ENCODE results near the gene DCXR. TPM values are rescaled to one million over a fixed set of nuclear protein-coding genes. Genes with fewer than 3 reads are reported as not detected.
A peak's percentile ranks its signal among the peaks of the same experiment; 100 is the strongest.

Gene DCXR
- polyA plus RNA-seq, 4 donors = 75.7 to 111 (median 91.6) TPM

DNA sequence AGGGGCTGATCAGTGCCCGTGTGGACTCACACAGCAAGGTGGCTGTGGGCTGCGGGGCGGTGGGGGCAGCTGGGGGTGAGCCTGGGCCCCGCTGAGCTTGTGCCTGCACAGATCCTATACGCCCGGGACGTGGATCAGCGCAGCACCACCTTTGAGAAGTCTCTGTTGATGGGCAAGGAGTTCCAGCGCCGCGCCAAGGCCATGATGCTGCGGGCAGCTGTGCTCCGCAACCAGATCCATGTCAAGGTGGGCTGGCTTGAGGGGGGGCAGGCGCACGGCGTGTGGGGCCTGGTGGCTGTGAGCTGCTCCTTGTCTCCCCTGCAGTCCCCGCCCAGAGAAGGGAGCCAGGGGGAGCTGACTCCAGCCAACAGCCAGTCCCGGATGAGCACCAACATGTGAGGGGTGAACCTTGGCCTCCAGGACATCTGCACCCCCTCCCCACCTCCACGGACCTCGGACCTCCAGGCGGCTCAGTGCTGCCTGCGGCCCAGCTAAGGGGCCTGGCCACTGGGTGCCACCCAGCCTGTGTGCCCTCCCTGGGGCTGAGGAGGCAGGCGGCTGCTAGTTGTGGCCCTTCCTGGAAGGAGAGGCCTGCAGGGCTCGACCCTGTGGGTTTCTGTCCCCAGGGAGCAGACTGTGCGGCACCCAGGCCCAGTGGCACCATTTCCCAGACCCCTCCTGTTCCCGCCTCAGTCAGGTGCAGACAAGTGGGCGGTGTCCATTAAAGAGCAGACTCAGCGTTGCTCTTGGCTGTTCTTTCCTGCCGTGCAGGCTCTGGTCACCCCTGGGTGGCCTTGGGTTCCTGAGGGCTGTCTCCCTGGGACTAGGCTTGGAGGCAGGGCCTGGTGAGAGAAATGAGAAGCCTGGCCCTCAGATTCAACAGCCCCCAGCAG is 19.5 kb upstream of the DCXR start:
- DNase-seq (ENCODE audit: low read depth in 4 of 4, low spot score in 3 of 4) = no peak

DNA sequence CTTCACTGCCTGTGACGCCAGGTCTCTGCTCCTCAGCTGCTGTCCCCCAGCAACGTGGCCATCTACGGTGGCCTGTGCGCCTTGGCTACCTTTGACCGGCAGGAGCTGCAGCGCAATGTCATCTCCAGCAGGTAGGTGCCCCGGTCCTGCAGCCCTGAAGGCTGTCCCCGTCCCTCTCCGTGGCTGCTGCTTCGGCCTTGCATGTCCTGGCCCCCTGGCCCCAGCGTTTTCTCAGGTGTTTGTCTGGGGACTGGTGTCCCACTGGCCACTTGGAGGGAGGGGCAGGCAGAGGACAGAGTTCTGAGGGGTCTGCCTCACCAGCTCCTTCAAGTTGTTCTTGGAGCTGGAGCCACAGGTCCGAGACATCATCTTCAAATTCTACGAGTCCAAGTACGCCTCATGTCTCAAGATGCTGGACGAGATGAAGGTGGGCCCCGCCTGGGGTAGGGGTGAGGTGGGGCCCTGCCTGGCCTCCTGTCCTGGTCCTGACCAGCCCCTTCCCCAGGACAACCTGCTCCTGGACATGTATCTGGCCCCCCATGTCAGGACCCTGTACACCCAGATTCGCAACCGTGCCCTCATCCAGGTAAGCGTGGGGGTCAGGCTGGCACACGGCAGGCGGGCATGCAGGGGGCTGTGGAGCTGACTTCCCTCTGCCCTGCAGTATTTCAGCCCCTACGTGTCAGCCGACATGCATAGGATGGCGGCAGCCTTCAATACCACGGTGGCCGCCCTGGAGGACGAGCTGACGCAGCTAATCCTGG is 18.6 kb upstream of the DCXR start:
- DNase-seq (ENCODE audit: low read depth in 4 of 4, low spot score in 3 of 4) = no peak

DNA sequence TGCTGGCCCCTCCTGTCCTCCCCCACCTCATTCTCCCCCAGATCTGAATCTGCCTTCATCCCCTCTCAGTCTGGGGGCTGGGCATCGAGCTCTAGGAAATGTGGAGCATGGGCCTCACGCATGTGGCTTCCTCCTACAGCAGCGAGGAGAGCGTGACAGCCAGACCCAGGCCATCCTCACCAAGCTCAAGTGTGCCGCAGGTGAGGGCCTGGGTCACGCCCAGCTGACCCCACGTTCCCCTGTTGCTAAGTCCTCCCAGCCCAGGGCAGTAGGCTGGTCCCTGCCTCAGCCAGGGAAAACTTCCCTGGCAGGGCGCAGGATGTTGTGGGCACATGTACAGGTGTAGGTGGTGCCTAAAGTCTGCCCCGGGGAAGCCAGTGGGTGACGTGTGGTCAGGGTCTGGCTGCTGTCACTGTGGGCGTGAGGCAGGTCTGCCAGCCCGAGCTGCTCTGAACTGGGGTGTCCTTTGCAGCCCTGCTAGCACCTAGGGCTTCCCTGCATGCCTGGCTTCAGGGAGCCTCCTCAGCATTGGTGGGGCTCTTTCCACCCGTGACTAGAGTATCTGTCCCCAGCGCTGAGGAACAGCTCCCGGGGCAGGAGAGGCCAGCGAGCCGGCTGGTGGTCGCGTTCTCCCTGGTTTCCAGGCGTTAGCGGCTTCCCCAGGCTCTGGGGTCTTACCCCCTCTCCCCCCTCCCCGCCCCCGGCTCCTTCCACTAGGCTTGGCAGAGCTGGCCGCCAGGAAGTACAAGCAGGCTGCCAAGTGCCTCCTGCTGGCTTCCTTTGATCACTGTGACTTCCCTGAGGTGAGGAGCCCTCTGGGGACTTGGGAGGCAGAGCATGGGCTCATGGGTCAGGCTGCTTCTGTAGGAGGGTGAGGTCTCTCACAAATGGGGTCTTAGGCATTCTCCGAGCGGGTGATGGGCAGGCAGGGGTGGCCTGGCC is 17.8 kb upstream of the DCXR start:
- DNase-seq (ENCODE audit: low read depth in 4 of 4, low spot score in 3 of 4) = no peak

DNA sequence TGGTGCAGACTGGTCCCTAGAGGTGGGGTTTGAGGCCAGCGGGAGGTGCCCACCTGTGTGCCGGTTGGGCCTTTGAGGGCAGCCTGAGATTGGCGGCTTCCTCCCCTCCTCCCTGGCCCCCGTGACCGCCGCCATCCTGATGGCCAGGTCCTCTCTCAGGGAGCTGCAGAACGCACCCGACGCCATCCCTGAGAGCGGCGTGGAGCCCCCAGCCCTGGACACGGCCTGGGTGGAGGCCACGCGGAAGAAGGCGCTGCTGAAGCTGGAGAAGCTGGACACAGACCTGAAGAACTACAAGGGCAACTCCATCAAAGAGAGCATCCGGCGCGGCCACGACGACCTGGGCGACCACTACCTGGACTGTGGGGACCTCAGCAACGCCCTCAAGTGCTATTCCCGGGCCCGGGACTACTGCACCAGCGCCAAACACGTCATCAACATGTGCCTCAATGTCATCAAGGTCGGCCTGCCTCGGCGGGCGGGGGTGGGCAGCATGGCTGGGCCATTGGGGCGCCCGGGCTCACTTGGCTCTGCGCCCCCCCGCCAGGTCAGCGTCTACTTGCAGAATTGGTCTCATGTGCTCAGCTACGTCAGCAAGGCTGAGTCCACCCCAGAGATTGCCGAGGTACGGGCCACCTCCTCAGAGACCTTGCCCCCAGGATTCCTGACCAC is 17.0 kb upstream of the DCXR start:
- DNase-seq (ENCODE audit: low read depth in 4 of 4, low spot score in 3 of 4) = no peak

DNA sequence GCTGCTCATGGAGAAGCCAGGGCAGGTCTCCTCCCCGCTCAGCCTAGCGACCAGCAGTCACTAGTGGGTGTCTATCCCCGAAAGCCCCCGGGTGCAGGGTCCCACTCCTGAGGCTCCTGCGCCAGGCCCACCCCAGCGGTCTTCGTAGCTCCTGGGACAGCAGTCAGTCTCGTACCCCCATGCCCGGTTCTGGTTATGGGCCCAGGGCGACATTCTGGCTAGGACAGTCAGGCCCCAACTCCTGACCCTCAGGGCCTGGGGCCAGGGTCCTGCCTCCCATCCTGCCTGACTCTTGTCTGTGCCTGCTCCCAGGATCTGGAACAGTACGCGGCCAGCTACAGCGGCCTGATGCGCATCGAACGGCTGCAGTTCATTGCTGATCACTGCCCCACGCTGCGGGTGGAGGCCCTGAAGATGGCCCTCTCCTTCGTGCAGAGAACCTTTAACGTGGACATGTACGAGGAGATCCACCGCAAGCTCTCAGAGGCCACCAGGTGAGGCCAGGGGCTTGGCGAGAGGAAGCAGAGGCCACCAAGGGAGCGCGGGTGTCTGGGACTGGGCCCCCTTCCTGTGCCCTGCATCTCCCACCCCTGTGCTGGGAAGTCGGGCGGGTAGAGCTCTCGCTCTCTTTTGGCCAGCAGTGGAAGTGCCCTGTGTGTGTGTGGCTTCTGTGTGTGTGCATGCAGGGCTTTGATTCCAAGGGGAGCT is 16.2 kb upstream of the DCXR start:
- no peak for DNase-seq (ENCODE audit: low read depth in 4 of 4, low spot score in 3 of 4)

DNA sequence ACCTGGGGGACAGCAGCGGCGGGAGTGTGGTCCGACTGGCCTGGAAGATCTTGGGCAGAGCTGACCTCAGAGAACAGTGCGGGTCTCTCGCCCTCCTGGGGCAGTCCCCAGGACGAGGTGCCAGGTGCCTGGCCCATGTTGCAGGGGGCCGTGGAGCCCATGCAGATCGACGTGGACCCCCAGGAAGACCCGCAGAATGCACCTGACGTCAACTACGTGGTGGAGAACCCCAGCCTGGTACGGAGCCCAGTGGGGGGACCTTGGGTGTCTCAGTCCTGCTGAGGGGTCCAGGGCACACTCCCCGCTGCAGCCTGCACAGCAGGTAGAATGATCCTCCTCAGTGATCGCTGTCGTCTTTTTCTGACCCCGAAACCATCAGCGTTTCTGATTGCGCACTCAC is 15.6 kb upstream of the DCXR start:
- no peak for DNase-seq (ENCODE audit: low read depth in 4 of 4, low spot score in 3 of 4)

DNA sequence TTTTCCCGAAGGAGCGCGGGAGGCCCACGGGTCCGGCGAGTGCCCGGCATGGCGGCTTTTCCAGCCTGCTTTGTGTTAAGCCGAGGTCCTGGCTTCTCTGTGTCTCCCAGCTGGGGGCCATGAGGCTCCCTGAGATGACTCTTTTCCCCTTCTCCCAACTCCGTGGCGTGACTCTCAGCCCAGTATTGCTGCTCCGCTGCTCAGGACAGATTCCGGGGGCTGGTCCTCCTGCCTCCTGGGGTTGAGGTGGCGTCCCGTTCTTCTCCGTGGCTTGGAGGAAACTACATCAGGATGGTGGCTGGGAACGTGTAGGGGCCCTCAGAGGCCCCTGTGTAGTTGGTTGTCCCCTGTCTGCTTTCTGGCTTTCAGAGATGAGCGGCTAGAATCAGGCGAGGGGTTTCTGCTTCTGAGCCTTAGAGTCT is 15.2 kb upstream of the DCXR start:
- DNase-seq (ENCODE audit: low read depth in 4 of 4, low spot score in 3 of 4) = no peak

DNA sequence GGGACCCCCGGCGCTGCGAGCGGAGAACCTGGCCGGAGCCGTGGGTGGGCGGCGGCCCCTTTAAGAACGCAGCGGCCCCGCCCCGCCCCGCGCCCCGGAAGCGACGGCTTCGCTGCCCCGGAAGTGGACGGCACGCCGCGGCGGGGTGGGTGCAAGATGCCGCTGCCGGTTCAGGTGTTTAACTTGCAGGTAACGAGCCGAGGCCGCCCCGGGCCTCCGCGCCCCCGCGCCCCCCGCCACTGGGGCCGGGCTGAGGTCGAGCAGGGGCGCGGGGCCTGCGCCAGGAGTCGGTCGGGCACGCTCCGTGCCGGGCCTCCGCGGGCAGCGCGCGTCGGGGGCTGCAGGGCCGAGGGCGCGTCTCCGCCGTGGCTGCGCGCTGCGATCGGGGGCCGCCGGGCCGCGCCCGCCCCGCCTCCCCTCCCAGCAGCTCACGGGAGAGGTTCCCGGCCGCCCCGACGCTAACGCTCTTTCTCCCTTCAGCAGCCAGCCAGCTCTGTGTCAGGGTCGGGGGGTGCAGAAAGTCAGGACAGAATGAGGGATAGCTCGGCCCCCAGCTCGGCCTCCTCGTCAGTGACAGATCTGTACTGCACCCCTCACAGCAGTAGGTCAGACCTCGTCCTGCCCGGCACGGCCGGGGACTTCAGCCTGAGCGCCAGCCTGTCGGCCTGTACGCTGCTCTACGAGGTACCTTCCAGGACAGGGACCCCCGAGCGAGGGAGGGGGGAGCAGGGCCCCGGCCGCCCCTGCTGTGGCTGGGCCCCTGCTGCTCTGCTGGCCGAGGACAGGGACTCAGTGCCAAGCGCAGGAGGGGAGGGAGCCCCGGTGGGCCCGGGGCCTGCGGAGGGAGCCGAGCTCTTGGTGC is 14.5 kb upstream of the DCXR start, which contains the start of the genes GPS1 and RFNG:
GPS1 (plus strand) TSS at position 123 of the 862 bp plus-strand sequence; CDS start at position 157, 34 bp downstream.
RFNG (minus strand) TSS at position 36 of the 862 bp plus-strand sequence. CDS start 45 bp downstream, outside the sequence.
- peak in 1 of 4 donors; percentile 36 for DNase-seq (ENCODE audit: low read depth in 4 of 4, low spot score in 3 of 4)

DNA sequence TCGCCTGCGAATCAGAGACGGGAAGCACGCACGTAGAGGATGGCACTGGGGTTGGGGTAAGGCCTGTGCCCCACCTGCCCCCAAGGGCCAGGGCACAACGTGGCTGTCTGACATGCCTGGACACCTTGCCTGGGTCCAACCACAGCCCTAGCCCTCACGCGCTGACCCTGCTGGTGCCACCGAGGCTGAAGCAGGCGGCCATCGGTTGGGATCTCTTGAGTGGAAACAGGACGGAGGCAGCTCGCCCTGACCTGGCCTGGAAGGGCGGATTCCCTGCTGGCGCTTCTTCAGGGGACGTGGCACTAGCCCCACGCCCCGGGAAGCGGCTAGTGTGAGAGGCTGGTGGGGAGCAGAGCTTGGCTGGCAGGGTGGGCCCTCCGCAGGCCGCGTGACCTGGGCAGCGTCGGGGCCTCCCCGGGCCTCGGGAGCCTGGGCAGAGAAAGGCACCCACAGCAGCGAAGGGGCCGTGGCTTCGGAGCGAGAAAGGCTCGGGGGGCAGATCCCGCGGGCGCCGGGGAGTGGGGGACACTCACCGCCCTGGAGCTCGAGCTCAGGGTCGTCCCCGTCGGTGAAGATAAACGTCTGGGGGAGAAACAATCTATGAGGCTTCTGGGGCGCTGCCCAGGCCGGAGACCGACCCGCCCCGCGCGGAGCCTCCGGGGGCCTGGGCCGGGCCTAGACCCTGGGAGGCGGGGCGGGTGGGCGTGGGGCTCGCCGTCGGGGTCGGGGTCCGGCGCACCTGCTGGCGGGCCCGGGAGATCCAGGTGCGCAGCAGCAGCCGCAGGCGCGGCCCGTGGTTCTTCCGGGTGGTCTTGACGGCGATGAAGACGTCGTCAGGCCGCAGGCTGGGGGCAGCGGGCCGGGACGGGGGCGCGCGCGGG is 13.5 kb upstream of the DCXR start:
- DNase-seq (ENCODE audit: low read depth in 4 of 4, low spot score in 3 of 4) = no peak

DNA sequence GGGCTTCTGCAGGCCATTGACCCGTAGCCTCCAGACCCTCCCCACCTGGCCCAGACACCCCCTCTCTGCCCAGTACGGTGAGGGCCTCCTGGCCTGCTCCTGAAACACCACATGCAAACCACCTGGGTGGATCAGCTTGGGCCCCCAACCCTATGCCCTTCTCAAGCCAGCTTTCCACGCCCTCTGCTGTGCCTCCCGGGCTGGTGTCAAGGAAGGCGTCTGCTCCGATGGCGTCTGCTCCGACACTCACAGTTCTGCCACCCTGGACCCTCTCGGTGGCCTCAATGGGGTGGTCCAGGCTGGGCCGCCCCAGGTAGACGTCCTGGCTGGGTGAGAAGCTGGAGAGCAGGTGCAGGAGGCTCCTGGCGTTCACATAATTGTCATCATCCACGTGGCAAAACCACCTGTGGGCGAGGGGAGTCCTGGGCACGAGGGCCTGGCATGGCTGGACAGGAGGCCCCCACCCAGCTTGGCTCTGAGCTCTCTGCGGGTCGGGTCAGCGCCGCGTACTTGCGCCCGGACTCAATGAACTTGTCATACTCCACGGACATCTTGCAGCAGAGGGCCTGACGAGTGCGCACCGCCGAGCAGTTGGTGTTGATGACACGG is 12.8 kb upstream of the DCXR start:
- DNase-seq (ENCODE audit: low read depth in 4 of 4, low spot score in 3 of 4) = no peak

DNA sequence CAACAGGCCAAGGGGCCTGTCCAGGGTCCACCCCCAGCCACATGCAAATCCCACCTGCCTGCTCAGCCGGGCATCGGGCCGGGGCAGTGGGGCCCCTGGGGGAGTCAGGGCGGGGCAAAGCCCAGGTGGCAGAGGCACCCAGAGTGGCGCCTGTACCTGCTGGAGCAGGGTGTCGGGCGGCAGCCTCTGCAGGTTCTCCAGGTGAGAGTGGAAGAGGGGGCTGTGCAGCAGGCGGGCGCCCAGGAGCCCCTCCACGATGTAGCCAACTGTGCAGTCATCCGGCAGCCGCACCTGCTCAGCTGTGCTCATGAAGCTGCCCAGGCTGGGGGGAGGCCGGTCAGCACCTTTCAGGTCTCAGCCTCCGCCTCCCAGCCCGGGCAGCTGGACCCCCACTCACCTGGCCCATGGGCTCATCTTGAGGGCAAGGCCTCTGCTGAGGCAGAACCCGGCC is 12.0 kb upstream of the DCXR start:
- no peak for DNase-seq (ENCODE audit: low read depth in 4 of 4, low spot score in 3 of 4)

DNA sequence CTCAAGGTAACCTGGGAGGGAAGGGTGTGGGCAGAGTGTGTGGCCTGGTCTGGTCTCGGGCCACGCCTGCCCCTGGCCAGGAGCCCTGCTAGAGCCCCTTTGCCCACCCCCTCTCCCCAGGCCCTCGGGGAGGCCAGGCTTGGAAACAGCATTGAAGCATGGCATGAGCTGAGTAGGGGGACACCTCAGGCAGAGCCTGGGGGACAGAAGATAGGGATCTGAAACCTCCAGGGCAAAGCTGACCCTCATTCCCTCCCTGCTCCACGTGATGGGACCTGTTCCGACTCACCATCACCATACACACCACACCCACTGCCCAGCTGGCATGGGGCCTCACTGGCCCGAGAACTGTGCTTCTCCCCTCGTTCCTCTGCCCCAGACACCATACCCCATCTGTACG is 11.6 kb upstream of the DCXR start:
- no peak for DNase-seq (ENCODE audit: low read depth in 4 of 4, low spot score in 3 of 4)

DNA sequence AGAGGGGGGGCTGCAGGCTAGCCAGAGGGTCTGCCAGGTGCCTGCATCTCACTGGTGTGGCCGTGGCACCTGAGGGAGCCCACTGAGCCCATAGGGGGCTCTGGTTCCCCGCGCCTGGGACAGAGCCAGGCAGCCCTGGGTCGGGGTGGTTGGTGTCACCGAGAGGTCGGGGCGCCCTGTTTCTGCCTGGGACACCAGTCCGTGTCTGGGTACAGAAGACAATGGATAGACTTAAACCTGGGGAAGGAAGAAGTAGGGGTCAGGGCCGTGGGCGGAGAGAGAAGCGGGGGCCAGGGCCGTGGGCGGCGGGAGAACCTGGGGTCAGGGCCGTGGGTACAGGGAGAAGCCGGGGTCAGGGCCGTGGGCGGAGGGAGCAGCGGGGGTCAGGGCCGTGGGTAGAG is 11.1 kb upstream of the DCXR start:
- no peak for DNase-seq (ENCODE audit: low read depth in 4 of 4, low spot score in 3 of 4)

DNA sequence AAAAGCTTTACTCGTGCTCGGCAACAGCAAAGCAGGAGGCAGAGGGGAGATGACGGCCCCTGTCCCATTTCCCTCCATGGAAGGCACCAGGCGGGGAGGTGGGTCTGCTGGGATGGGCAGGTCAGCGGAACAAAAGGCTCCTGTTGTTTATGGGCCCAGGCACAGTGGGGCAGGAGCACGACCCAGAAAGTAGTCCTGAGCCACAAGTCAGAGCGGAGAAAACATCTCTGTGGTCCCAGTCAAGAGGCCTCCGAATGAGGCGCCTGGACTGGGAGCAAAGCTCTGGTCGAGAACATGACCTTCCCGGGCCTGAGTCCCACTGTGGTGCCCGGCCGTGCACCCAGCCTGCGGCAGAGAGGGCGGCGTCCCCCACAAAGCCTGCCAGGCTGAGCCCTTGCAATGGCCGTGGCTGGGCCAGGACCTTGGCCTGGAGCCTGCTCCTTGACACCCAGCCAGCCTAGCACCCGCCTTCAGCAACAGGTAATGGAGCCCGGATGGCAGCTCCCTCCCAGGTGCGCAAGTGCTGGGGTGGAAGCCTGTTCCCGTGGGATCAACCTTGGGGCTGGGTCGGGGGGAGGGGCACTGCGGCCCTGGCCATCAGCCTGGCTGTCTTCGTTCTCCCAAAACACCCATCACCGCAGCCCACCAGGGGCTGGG is 10.5 kb upstream of the DCXR start:
- DNase-seq (ENCODE audit: low read depth in 4 of 4, low spot score in 3 of 4) = no peak

DNA sequence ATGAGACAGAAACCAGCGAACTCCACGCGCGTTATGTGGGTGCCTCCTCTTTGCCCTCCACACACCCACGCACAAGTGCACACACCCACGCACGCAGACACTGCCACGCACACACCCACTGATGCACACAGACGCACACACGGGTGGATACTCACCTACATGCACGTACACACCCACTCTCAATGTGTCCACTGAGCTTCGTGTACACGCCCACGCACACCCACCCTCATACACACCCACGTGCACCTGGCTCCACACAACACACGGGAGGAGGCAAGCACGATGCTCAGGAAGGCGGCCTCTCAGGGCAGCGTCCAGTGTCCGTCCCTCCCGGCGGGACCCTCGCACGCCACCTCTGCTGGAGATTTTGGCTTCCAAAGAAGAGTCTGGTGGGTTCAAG is 9.9 kb upstream of the DCXR start:
- DNase-seq (ENCODE audit: low read depth in 4 of 4, low spot score in 3 of 4) = no peak

DNA sequence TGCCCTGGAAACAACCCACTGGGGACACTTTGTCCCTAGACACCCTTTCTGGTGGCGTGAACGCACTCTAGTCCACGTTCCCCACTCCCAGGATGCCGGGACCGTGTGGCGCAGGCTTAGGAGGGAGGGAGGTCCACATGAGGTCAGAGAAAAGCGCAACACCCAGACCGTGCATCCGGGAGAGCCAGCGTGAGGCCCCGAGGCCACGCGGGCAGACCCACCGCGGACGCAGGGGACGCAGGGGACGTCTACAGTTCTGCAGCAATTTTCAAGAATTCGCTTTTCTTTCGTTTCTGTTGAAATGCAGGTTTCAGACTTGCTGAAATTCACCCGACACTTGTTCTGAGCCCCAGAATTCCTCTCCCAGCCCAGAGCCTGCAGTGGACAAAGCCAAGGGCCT is 9.4 kb upstream of the DCXR start:
- DNase-seq (ENCODE audit: low read depth in 4 of 4, low spot score in 3 of 4) = no peak

Measured in right renal pelvis (tissue), 4 donors.